HG02852 (cell line): ENCODE results near the gene NEDD4L.
"Not testable (repeated sequence)": the region's sequence is repeated elsewhere in the genome, so short reads cannot be mapped to it uniquely, and the experiment has no call there.

Source experiments
- ATAC-seq: cut with Tn5 transposase; IDR thresholded peaks from one replicate; pipeline ENCODE4 v1.9.1; 2021; ENCODE audit warnings: mild to moderate bottlenecking, moderate library complexity; ENCODE audit not compliant: unreplicated experiment

Gene NEDD4L

GRCh38 chr18:58026395-58026794 is 17.6 kb upstream of the NEDD4L start:
- ATAC-seq: no peak

- ATAC-seq: no peak
These were observed 17.2 kb upstream of the NEDD4L start for GRCh38 chr18:58026857-58027256.

GRCh38 chr18:58027341-58027740 is 16.7 kb upstream of the NEDD4L start:
- no peak for ATAC-seq

GRCh38 chr18:58028109-58028784 is 15.8 kb upstream of the NEDD4L start:
- ATAC-seq: no peak

- ATAC-seq: no peak
These were observed 11.8 kb upstream of the NEDD4L start for GRCh38 chr18:58032233-58032632.

- ATAC-seq: no peak
These were observed 10.8 kb upstream of the NEDD4L start for GRCh38 chr18:58033216-58033615.

GRCh38 chr18:58034370-58034769 is 9.7 kb upstream of the NEDD4L start:
- ATAC-seq: no peak

- no peak for ATAC-seq
These were observed 6.9 kb upstream of the NEDD4L start for GRCh38 chr18:58037163-58037562.

- ATAC-seq: peak; percentile 71
These were observed 6.0 kb upstream of the NEDD4L start for GRCh38 chr18:58038063-58038462.

- ATAC-seq: no peak
These were observed 2.4 kb upstream of the NEDD4L start for GRCh38 chr18:58041633-58042032.

GRCh38 chr18:58042826-58043490 is 1.1 kb upstream of the NEDD4L start:
- no peak for ATAC-seq

GRCh38 chr18:58044370-58045241 is 580 bp downstream of the NEDD4L start:
- ATAC-seq: peak; percentile 41

- ATAC-seq: no peak
These were observed 1.4 kb downstream of the NEDD4L start for GRCh38 chr18:58045242-58046092.

- no peak for ATAC-seq
These were observed 2.2 kb downstream of the NEDD4L start for GRCh38 chr18:58046093-58046793.

- ATAC-seq: no peak
These were observed 2.9 kb downstream of the NEDD4L start for GRCh38 chr18:58046794-58047555.

GRCh38 chr18:58047556-58047882 is 3.5 kb downstream of the NEDD4L start:
- no peak for ATAC-seq

GRCh38 chr18:58048081-58048642 is 4.1 kb downstream of the NEDD4L start:
- ATAC-seq: no peak

- no peak for ATAC-seq
These were observed 5.1 kb downstream of the NEDD4L start for GRCh38 chr18:58049000-58049688.

- not testable (repeated sequence) for ATAC-seq
These were observed 6.9 kb downstream of the NEDD4L start for GRCh38 chr18:58050963-58051362.
